DMS 273 treated with DMSO at 0.1 percent for 48 hours (cell line): ENCODE measurements around the gene ASIC2.

Experiments
- DNase-seq: peaks from one replicate; lab custom pipeline; 2025; lab: John Stamatoyannopoulos, UW

Gene ASIC2

DNA sequence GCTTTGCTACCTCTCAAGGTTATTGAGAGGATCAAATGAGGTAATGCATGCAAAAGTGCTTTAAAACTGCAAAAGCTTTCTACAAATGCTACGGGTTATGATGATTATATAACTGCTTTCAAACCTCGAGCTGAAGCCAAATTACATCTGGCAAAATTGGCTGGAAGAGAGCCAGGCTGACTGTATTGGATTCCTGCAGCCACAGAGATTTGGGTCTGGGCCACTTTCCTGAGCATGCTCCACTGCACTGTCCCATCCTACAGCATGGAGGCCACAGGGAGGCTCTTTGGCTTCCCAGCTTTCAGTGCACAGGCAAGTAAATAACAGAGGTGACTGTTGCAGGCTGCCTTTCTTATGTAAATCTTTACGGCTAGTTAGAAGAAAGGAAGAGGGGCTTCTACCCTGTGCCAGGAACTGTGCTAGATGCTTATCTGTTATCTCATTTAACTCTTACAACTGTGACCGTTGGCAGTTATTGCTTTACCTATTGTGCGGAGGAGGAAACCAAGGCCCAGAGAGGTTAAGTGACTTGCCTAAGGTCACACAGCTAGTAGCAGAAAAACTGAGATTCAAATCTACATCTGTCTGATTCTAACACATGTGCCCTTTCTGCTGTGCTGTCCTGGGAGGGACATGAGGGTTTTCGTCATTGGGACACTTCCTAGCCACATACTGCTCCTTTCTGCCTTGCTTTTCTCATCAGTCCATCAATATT lies 179.7 kb downstream of the ASIC2 start:
- no peak for DNase-seq

DNA sequence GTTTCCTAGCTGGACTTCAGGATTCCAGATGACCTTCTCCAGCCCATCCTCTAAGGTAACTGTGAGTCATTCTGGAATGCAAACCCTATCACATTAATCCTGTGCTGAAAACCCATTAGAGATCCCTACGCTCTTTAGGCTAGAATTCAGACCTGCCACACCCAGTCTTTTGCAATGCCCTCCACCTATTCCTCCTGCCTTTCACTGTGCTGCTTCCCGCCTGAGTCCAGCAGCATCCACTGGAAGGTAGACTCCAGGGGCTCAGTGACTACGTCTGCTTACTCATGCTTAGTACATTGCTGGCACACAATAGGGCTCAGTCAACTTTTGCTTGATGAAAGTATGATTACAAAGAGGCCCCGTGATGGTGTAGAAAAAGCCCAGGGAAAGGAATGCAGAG lies 180.3 kb downstream of the ASIC2 start:
- no peak for DNase-seq

DNA sequence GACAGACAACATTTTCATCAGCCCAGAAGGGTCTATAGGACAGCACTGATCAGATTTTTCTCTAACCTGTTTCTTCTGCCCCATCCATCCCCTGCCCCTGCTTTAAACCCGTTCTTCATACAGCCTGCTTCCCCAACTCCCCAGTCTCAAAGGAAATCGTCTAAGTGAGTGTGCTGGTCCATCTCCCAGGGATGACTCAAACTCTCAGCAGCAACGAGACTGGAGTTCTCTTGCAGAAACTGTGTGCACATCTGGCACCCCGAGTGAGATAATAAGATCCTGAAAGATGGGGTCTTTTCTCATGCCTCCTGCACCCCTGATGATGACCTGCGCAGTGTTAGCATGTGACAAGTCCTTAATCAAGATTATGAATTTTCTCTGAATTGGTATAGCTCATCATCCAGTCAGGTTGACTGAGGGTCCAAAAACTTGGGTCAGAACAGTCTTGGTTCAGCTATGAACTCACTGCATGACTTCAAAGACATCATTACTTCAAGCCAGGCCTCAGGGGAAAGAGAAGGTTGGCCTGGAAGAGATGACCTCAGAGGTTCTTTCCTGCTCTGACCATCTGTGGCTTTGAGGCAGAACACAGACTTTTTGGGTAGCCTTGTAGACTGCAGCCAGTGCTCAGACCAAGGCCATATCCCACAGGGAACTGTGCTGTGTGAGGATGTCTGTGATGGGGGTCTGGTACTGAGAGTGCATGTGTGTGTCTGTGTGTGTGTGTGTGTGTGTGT lies 183.6 kb downstream of the ASIC2 start:
- no peak for DNase-seq

DNA sequence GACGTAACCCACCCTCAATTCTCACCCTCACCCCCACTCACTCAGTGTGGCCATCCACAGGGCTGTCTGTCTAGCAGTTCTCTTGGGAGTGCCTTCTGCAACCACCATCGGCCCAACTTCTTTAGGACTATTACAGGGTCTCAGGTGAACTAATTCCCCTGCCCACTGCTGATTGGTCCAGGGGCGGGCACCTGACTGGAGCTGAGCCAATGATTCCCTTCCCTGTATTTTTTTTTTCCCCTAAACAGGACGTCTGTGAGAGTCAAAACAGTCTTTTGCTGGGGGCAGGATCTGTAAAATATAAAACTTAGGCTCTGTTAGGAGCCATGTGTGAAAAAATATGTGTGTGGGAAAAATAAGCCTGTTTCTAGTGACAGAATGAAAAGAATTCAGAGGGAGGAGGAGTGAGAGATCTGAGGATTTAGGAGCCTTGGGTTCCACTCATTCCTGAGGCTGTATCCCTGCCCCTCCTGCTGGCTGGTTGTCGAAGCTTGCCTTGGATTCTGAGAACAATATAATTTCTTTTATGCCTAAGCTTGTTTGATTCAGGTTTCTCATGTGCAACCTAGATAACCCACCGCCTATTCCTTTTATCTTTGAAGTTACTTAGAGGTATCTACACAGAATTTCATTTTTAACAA lies 186.4 kb downstream of the ASIC2 start:
- DNase-seq: no peak

DNA sequence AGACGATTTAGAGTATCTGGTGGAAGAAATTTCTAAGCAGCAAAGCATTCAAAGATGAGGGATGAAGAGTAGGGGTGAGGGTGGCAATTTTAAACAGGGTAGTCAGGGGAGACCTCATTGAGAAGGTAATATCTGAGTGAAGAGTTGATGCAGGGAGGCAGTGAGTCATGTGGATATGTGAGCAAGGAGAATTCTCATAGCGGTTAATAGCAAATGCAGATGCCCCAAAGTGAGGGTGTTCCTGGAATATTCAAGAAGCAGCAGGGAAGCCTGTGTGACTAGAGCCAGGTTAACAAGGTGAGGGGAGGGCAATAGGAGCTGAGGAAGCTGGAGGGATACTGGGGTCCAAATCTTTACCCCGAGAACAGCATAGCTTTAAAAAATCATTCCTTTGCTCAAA lies 187.2 kb downstream of the ASIC2 start:
- no peak for DNase-seq

DNA sequence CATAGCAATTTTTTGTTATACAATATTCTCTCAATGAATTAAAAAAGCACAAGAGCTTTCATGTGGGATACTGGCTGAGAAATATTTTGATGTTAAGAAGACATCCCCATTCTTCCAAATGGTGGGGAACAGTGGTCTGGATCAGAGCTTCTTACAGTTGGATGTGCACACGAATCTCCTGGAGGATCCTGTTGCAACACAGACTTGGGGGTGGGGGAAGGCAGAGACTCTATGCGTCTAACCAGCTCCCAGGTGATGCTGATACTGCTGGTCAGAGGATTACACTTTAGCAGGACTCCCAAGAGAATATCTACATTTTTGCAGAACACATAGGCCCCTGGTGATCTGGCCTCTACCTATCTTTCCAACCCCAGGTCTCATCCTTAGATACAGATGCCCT lies 193.2 kb downstream of the ASIC2 start:
- DNase-seq: no peak

DNA sequence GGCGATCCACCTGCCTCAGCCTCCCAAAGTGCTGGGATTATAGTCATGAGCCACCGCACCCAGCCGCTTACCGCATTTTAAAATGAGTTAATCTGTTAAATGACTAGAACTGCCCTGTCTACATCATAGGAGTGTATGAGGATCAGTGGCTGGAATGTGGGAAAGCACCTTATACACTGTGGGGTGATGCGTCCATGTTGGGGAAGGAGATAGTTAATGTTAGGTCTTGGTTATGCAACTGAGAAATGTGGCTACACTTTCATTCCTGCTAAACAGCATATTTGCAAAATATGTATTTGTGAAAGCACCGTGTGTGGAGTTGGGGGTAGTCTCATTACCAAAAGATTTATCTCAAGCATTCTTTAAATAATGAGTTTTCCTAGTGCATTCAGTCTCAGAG lies 193.8 kb downstream of the ASIC2 start:
- DNase-seq: no peak

DNA sequence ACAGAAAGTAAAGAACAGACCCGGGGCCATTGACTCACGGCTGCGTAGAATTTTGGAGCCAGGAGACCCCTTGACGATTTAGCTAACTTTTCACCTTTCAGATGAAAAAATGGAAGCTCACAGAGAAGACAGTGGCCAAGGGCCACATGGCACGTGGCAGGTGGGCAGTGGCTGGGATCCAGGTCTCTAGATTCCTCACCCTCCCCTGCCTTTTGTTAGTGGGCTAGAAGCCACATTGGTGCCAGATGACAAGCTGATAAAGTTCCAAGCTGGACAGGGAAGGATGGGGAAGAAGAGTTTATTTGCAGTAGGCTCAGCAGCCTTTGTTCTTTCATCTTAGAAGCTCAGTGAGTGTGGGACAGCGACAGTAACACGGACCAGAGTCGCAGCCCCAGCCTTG lies 195.7 kb downstream of the ASIC2 start:
- no peak for DNase-seq

DNA sequence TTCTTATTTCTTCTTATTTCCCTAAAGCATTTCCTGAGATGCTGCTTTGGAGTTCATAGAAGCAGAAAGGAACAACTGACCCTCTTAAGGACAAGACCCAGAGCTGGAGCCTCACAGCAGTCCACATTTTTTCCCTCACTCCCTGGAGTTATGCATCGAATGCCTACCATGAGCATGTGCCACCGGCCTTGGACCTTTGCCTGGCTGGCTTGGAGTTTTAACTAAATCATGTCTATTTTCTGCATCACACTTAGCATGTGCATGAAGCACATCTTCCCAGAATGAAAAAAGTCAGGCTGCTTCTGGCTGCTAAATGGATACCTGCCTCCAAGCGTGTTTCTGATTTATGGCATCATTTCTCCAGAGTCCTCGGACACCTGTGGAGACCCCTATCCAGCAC lies 196.9 kb downstream of the ASIC2 start:
- no peak for DNase-seq

DNA sequence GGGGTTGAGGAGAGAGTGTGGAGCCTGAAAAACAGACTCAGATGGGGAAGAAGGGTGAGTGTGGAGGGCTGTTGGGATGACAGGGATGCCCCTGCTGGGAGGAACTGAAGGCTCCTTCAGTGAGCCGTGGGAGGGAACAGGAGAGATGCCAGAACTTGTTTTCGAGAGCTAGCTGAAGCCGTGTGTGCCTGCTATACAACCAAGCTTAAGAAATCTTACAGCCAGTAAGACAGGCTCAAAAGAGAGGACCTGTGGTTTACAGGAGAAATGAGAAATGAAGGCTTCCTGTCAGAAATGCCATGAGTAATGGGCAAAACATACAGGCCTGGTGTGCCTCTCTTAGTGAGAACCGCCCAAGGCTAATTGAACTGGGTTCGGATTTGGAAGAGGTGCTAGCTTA lies 201.8 kb downstream of the ASIC2 start:
- no peak for DNase-seq

DNA sequence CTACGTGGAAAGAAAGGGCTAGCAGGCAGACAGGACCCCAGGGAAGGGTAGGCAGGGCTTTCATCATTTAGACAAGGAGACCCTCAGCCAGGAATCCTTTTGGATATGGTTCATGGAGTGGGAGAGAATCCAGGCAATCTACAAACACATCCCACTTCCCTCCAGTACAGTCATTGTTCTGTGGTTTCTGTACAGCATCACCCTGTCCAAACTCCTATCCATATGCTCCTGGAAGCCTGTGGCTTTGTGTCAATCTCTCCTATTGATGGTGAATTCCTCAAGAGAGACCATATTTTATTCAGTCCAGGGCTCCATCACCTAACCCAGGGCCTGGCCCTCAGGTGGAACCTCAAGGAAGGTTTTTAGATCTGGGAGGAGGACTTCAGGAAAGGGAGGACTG lies 202.3 kb downstream of the ASIC2 start:
- DNase-seq: no peak

DNA sequence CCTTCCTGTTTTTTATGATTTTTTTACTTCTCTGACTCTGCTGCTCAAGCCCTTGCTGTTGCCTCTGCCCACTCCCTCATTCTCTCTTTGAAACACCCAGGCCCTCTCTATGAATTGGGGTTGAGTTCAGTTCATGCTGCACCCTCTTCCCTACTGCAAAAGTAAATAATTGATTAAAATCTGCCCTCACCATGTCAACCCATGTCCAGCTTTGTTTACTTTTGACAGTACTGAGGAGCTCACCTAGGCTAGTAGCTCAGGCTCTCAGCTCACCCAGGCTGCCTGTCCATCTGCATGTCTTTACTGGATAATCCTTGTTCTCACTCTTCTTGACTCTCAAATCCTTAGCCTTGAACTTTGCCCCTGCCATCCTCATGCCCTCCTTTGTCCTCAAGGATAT lies 206.2 kb downstream of the ASIC2 start:
- DNase-seq: no peak

DNA sequence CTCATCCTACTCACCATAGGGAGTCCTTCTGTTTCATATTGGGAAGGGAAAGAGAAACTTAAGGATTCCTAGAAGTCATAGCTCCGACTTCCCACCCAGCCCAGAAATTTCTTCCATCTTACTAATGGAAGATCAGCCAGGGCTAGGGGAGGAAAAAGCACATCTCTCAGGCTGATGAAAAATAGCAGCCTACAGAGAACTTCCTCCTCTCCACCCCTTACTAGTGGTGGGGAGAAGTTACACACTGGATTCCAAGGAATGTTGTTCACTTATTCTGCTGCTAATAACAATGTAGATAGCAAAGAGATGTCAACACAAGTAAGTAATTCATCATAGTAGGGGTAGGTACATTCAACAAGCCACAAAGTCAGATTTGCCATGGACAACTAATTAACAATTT lies 207.1 kb downstream of the ASIC2 start:
- no peak for DNase-seq

DNA sequence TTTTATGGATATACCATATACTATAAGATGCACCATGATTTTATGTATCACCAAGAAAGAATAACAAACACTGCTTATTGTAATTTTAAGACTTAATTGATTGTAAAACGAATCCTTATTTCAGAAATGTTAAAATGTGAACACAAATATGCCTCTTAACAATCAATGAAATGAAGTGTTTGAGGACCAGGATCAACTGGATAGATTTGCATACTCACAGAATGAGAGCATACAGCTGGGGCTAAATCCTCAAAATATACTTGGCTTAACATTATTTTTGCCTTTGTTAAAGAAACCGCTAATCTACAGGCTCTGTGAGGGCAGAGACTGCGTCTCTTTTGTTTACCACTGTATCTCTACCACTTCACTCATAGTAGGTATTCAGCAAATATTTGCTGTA lies 207.8 kb downstream of the ASIC2 start:
- DNase-seq: no peak

DNA sequence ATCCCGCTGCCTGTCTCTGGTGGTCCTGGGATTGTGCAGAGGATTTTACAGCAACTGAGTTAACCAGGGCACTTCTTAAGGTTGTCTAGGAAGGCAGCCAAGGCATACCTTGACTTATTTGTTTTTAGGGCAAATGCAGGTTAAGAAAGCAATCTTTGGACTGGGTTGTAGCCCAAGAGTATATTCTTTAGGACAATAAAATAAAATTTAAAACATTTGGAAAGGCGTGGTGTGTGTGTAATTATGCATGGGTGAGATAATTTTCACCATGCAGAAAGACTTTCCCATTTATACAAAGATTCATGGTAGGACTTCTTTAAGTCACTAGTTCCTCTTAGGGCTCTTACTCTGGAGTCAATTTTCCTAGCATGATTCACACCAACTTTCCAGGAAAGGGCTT lies 208.3 kb downstream of the ASIC2 start:
- DNase-seq: no peak

DNA sequence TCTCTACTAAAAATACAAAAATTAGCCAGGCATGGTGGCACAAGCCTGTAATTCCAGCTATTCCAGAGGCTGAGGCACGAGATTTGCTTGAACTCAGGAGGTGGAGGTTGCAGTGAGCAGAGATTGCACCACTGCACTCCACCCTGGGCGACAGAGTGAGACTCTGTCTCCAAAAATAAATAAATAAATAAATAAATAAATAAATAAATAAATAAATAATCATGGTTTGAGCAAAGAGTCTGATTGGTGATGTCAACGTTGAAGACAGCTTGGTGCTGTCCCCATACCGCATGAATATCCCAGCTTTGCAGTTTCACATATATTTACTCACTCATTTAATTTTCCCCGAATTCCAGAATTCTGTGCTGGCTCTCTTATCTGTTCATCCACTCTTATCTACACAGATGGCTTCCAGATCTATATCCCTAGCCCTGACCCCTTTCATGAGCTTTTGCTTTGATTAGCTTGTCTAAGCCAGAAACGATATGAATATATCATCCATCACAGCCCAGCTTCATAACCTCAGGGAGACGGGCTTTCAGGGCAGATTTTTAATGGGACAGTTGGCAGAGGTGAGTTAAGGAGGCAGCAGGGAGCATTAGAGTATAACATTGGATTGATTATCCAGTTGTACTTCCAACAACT lies 210.4 kb downstream of the ASIC2 start:
- no peak for DNase-seq

DNA sequence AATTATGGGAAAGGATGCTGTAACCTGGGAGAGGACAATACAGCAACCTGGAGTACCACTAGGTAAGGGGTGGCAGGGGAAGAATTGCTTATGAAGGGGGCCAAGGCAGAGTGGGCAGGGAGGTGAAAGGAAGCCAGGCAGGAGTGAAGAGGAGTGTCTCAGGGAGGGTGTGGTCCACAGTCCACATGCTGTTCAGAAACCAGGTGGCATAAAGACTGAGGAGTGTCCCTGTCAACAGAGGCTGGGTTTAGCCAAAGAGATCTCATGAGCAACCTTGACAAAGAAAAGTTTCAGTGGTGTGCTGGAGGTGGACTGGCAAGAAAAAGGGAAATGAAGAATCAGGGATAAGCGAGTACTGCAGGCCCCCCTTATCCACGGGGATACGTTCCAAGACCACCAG lies 213.0 kb downstream of the ASIC2 start:
- no peak for DNase-seq

DNA sequence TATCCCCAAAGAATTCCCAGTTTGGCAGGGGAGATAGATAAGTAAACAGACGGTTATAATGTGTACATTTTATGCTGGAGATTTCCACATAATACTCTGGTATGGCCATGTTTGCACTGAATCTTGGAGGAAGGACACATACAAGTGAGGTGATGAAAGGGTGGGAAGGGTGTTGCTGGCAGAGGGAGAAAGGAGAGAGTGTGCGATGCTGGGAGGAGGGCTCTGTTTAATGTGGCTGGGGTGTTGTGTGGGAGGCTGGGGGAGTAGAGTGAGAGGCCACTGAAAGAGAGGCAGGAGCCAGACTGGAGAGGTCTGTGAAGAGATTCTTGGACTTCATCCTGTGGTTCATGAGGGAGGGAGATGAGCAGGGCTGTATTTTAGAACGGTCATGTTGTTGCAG lies 213.9 kb downstream of the ASIC2 start:
- DNase-seq: no peak

DNA sequence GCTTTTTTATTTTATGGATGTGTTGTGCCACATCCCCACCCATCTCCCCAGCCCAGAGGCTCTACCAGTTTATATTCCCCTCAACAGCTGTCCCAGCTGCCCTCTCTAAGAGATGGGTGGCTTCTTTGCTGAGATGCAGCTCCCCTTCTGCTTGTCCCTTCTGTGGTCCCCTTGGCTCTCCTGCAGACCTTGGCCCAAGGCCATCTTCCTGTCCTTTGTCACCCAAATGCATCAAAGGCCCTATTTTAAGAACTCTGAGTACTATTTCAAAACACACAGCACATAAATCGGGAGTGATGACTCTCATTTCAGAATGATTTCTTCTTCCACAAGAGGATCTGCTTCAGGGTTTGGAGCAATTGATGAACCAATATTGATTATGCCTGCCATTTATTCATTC lies 216.1 kb downstream of the ASIC2 start:
- DNase-seq: no peak

DNA sequence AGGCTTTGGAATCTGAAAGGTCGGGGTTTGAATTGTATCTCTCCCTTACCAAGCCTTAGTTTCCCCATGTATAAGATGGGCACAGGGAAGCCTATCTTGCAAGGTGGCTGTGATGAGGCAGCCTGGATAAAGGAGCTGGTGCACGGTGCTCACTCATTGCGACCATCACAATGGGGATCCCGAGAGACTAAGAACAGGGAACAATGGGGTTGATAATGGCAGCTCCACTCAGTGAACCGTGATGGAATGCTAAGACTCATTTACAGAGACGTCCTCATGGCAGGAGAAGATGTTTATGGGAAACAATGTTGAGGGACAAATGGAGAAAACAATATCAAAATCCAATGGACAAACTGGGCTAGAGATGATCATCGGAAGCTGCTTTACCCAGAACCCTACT lies 219.7 kb downstream of the ASIC2 start:
- no peak for DNase-seq

DNA sequence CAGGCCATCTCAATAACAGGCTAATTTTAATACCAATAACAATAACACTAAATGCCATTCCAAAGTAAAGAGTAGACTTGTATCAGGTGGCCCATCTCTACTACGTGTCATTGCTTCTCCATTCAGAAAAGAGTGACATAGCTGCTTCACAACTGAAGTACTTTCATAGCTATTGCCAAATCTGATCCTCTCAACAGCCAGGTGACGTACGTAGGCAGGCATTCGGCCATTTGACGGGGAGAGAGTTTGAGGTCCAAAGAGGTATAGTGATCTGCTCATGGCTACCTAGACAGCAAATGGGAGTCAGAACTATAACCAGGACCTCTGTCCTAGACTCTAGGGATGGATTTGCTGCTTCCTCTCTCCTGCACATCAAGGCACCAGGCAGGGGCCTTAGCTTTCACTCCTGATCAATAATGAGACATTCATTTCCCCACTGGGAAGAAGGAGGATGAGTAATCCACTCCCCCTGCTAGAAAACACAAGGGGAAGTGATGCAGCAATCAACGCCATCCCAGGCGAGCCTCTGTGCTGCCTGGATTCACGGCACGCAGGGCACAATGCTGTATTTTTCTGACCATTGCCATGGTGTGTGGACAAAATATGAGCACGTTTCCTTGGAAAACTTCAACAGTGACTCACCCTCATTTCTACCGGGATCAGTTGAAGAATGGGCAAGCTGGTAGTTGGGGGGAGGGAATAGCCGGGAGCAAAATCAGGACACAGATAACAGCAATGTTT lies 220.5 kb downstream of the ASIC2 start:
- DNase-seq: no peak

DNA sequence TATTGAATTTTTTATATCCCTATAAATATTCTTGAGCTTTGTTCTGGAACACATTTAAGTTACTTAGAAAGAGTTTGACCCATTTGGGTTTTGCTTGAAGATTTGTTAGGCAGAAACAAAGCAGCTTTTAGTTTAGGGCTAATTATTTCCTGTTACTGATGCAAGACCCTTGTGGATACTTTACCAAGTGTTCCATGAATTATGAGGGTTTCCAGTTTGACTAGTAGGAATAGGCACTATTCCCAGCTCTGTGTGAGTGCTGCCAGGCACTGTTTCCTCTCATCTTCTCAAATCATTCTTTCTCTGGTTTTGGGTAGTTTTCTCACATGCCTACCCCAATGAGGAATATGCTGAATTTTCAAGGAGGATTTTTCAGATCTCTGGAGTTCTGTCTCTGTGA lies 221.4 kb downstream of the ASIC2 start:
- no peak for DNase-seq
